ENCODE data around the gene UXS1.
"Not testable (repeated sequence)": the region's sequence is repeated elsewhere in the genome, so short reads cannot be mapped to it uniquely, and the experiment has no call there.

DNA sequence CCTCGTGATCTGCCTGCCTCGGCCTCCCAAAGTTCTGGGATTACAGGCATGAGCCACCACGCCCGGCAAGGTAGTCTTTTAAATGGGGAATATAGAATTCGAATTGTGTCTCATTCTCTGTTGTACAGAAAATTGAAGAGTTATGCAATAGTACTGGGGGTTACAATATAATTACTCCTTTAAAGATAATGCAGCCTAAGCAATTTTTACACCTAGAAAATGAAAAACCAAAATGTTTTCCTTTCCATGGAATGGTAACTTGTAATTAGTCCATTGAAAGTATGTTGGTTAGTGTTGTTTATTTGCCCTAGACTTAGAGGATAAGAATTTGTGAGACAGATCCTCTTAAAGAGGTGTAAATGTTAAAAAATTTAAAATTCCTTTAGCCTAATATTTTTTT, 28.0 kb upstream of the UXS1 start:
- TF ChIP-seq, protein P1, sequence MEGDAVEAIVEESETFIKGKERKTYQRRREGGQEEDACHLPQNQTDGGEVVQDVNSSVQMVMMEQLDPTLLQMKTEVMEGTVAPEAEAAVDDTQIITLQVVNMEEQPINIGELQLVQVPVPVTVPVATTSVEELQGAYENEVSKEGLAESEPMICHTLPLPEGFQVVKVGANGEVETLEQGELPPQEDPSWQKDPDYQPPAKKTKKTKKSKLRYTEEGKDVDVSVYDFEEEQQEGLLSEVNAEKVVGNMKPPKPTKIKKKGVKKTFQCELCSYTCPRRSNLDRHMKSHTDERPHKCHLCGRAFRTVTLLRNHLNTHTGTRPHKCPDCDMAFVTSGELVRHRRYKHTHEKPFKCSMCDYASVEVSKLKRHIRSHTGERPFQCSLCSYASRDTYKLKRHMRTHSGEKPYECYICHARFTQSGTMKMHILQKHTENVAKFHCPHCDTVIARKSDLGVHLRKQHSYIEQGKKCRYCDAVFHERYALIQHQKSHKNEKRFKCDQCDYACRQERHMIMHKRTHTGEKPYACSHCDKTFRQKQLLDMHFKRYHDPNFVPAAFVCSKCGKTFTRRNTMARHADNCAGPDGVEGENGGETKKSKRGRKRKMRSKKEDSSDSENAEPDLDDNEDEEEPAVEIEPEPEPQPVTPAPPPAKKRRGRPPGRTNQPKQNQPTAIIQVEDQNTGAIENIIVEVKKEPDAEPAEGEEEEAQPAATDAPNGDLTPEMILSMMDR (IDR thresholded peaks at IDR 0.05): not testable (repeated sequence)
- not testable (repeated sequence) for TF ChIP-seq POLR2A (IDR thresholded peaks at IDR 0.05)
